Stimulated activated CD4-positive, alpha-beta T cell treated with anti-CD3 and anti-CD28 coated beads, Interleukin-12 subunit alpha, Interleukin-12 subunit beta, amount 100 ng/mL, for 24 hours (primary cell): ENCODE data around the gene SYTL3.
"Not testable (repeated sequence)": the region's sequence is repeated elsewhere in the genome, so short reads cannot be mapped to it uniquely, and the experiment has no call there.

Experiments used
- DNase-seq, 2 experiments: peaks; one replicate each; pipeline ENCODE4 v3.0.0-alpha.2; 2020; ENCODE audit warnings: low read depth in 2 of 2

SYTL3 gene

GRCh38 chr6:158622545-158623190 lies 27.2 kb upstream of the SYTL3 start:
- no peak for DNase-seq

- DNase-seq, result no peak
Measured at GRCh38 chr6:158624684-158625682, 24.9 kb upstream of the SYTL3 start.

GRCh38 chr6:158625881-158626305 lies 24.0 kb upstream of the SYTL3 start:
- DNase-seq, result no peak

GRCh38 chr6:158626360-158627167 lies 23.3 kb upstream of the SYTL3 start:
- no peak for DNase-seq

GRCh38 chr6:158627168-158627939 lies 22.5 kb upstream of the SYTL3 start:
- DNase-seq, result no peak

- DNase-seq, result no peak
Measured at GRCh38 chr6:158627940-158628211, 22.0 kb upstream of the SYTL3 start.

- DNase-seq, result no peak
Measured at GRCh38 chr6:158628542-158628941, 21.3 kb upstream of the SYTL3 start.

- DNase-seq, result no peak
Measured at GRCh38 chr6:158629367-158630221, 20.3 kb upstream of the SYTL3 start.

- DNase-seq, result no peak
Measured at GRCh38 chr6:158630938-158631616, 18.8 kb upstream of the SYTL3 start.

- no peak for DNase-seq
Measured at GRCh38 chr6:158631678-158632537, 17.9 kb upstream of the SYTL3 start.

GRCh38 chr6:158632538-158633119 lies 17.2 kb upstream of the SYTL3 start:
- DNase-seq, result not testable (repeated sequence)

GRCh38 chr6:158633127-158633526 lies 16.7 kb upstream of the SYTL3 start:
- DNase-seq, result no peak

- DNase-seq, result no peak
Measured at GRCh38 chr6:158634695-158635426, 15.0 kb upstream of the SYTL3 start.

GRCh38 chr6:158635427-158636073 lies 14.3 kb upstream of the SYTL3 start:
- no peak for DNase-seq

- DNase-seq, result no peak
Measured at GRCh38 chr6:158636778-158637177, 13.1 kb upstream of the SYTL3 start.

- DNase-seq, result no peak
Measured at GRCh38 chr6:158638324-158638854, 11.5 kb upstream of the SYTL3 start.

- no peak for DNase-seq
Measured at GRCh38 chr6:158639056-158639455, 10.8 kb upstream of the SYTL3 start.
